ENCODE data around the gene PLP2.
"Not testable (repeated sequence)": the region's sequence is repeated elsewhere in the genome, so short reads cannot be mapped to it uniquely, and the experiment has no call there.

PLP2 gene

DNA sequence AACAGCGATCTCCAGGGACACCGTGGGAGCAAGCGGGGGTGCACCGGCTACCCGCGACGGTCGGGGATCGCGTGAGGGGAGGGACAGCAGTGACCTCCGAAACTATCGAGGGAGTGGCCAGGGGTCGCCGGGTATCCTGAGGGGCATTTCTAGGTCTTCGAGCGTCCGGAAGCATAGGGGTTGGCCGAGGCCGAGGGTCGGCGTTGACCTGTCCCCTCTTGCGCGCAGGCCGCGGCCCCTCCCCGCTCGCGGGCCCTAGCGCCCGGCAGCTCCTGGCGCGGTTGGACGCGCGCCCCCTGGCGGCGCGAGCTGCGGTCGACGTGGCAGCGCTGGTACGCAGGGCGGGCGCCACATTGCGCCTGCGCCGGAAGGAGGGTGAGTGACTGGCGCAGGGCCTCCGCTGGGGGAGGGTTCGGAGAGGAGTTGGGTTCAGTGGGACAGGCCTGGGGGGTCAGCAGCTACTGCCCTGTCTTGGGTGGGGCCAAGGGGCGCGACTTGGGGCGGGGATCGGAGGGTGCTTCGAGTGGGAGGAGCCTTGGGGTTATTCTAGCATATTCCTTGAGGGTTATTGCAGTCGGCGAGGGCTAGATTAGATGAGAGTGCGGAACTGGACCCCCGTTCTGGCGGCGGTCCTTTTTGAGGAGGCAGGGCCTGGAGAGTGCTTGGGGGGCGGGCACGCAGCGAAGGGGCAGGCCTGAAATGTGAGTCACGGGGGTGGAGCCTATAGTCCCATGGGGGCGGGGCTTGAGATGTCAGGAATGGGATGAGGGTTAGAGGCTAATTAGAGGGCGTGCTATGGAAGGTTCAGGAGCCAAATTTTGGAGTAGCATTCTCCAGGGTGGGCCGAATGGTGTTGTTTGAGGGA lies 7.9 kb upstream of the PLP2 start:
- DNase-seq (ENCODE audit: low read depth in 1 of 2, low spot score in 1 of 2): peak; percentile 67 to 71

DNA sequence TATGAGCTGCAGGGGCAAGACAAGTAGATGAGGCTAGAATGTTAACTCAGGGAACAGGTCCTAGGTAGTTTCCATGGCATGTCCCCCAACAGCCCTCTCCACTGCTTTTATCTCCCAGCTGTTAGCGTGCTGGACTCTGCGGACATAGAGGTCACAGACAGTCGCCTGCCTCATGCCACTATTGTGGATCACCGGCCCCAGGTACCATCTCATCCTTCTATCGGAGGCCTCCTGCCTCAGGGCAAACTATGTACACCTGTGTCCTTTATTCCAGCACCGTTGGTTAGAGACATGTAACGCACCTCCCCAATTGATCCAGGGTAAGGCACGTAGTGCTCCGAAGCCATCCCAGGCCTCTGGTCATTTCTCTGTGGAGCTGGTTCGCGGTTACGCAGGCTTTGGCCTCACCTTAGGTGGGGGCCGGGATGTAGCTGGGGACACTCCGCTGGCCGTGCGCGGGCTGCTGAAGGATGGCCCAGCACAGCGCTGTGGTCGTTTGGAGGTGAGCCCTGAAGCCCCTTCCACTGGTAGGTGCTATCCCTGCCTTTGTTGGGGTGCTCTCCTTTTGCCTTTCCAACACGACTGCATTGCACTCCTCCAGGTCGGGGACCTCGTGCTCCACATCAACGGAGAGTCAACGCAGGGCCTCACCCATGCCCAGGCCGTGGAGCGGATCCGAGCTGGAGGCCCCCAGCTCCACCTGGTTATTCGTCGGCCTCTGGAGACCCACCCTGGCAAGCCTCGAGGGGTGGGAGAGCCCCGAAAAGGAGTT lies 6.9 kb upstream of the PLP2 start:
- no peak for DNase-seq (ENCODE audit: low read depth in 1 of 2, low spot score in 1 of 2)

DNA sequence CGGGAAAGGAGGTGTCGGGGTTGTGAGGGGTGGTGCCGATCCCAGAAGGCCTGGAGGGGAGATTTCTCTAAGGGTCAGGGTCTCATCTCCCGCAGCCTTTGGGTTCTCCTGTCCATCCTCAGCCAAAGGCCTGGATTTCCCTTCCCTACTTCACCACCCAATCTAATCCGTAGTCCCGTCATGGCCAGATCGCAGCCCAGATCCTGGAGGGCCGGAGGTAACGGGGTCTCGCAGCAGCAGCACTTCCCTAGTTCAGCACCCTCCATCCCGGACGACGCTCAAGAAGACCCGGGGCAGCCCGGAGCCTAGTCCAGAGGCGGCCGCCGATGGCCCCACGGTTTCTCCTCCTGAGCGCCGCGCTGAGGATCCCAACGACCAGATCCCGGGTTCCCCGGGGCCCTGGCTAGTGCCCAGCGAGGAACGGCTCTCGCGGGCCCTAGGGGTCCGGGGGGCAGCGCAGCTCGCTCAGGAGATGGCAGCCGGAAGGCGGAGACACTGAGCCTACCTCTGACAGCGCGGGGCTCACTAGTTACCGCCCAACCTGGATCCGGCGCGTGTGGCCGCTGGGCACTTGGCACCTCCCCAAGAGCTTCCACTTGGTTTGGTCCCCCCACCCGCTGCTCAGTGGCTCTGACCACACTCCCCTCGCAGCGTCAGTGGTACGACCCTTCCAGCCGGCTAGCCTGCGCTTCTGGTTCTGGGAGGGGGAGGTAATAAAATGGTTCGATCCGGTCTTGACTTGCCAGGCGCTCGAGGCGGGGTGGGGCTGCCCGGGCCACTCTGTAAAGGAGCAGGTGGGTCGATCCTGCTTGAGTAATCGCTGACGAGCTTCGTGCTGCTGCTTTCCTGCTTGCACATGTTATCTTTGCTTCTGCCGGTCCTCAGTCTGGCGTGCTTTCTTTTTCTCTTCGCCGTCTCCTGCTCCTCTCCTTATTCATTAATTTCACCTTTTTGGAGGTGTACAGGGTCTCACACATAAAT lies 5.5 kb upstream of the PLP2 start:
- peak; percentile 37 to 47 for DNase-seq (ENCODE audit: low read depth in 1 of 2, low spot score in 1 of 2)

DNA sequence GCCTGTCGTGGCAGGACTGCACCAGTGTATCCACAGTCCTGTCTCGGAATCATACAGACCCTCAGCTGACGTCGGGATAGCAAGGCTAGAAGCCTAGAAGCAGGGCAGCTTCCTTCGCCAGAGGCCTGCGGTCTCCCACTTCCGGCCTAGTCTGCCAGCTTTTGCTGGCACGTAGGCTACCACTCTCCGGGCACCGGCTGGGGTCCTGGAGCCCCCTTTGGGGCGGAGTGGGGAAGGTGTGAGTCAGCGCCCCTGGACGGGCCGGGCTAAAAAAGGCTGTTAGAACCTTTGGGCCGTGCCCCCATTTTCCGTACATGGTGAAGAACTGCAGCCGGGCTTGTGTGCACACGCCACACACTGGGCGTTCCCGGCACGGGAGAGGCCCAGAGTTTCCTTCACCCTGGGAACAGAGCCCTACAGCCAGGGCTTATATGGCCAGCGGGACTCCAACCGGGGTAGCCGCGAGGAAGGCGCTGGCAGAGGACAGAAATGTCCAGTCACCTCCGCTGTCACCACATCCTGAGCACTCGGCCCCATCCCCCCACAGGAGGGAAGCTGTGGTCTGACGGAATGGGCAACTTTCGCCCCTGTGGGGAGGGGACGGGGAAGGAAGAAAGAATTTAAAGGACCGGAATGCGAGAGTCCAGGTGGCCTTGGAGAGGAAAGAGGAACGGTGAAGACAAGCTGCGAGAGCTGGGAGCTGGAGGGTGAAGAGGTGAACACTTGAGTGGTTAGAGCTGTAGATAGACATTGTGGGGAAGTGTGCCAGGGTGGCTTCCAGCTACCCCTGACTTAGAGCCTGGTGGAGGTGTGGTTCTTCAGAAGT lies 4.6 kb upstream of the PLP2 start:
- DNase-seq (ENCODE audit: low read depth in 1 of 2, low spot score in 1 of 2): peak in 1 of 2 donors; percentile 41

DNA sequence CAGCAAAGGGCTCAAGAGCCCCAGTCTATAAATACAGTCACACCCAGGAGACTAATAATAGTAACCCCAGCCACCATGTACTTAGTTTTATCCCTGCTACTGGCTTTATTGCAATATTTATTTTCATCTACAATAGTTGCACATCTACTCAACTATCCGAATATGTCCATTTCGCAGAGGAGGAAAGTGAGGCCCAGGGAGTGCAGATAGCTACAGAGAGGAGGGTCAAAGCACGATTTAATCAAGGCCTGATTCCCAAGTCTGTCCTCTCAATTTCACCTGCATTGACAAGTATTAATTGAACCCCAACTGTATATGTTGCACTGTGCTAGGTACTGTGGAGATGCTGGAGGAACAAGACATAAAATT lies 4.0 kb upstream of the PLP2 start:
- DNase-seq (ENCODE audit: low read depth in 1 of 2, low spot score in 1 of 2): no peak

DNA sequence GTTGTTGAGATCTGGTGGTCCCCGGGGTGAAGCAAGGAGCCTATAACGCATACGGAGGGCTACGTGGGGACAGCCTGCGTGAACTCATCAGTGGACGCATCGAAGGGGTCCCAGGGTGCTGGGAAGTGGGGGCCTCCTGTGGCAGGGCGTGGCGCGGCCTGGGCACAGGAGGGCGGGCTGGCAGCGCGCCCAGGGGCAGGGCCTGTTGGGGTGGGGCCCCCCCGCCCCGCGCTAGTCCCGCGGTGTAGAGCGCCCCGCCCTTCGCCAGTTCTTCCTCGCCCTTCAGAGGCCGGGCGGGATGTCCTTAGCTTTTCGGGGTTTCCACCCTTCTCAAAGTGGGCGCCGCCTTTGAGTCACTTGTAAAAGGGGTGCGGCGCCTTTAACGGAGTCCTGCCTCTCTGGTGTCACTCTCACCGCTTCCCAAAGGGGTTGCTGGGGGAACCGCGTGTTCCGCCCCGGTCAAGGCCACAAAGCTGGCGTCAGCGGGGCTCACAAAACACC lies 632 bp downstream of the PLP2 start:
- peak; percentile 43 to 52 for DNase-seq (ENCODE audit: low read depth in 1 of 2, low spot score in 1 of 2)

DNA sequence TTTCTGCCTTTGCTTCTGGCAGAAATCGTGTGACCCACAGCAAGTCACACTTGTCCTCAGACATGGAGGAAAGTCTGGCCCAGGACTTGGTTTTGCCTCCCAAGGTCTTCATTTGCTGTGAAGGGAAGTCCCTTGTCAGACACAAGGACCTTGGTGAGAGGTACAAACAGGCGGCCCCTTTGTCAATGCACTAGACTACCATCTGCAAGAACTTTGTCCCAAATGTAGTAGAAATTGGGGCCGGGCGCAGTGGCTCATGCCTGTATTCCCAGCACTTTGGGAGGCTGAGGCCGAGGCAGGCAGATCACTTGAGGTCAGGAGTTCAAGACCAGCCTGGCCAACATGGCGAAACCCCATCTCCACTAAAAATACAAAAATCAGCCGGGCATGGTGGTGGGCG lies 1.8 kb downstream of the PLP2 start:
- not testable (repeated sequence) for DNase-seq (ENCODE audit: low read depth in 1 of 2, low spot score in 1 of 2)

DNA sequence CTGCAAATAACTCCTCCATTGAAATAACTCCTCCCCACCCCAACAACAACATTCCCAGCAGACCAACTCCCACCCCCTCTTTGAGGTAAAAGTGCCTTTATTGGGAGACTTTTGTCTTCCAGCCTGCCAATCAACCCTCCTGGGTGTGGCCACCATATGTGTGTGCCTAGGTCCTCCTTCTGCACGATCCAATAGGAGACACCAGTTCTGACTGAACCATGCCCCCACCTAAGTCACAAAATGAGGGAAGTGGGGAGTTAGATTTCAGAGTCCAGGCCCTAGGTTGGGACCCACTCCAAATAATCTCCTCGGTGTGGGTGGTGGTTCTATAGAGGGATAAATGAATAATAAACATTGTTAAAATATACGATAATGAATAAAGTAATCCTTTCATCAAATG lies 3.0 kb downstream of the PLP2 start:
- DNase-seq (ENCODE audit: low read depth in 1 of 2, low spot score in 1 of 2): no peak

DNA sequence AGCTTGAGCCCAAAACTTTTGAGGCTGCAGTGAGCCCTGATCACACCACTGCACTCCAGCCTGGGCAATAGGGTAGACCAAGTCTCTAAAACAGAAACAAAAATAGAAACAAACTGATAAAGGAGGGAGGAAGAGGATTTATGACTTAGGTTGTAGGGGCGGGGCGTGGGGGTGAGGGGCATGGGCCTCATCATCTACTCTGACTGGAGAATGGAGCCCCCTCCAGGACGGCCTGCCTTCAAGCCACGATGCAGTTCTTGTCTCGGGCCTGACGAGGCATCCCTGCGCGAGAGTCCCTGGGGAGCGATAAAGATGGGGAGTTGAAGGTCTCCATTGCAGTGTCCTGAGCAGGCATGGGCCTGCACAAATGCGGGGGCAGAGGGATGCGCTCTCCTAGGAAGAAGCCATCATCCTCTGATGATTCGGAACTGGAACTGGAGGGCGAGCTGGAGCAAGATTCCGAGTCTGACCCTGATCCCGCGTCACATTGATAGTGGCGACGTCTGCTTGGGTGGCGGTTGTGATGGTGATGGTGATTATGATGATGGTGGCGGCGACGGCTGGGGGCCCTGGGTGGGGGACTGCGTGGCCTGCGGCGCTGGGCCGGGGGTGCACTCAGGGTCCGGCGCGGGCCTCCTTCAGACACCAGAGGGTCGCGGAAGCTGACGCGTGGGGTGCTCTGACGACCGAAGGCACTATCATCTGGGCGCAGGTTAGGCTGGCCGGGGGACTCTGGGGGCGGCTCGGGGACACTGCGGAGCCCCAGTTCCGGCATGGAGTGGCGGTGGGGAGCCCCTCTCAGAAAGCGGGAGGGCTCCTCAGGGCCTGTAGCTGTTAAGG lies 4.0 kb downstream of the PLP2 start:
- no peak for DNase-seq (ENCODE audit: low read depth in 1 of 2, low spot score in 1 of 2)

DNA sequence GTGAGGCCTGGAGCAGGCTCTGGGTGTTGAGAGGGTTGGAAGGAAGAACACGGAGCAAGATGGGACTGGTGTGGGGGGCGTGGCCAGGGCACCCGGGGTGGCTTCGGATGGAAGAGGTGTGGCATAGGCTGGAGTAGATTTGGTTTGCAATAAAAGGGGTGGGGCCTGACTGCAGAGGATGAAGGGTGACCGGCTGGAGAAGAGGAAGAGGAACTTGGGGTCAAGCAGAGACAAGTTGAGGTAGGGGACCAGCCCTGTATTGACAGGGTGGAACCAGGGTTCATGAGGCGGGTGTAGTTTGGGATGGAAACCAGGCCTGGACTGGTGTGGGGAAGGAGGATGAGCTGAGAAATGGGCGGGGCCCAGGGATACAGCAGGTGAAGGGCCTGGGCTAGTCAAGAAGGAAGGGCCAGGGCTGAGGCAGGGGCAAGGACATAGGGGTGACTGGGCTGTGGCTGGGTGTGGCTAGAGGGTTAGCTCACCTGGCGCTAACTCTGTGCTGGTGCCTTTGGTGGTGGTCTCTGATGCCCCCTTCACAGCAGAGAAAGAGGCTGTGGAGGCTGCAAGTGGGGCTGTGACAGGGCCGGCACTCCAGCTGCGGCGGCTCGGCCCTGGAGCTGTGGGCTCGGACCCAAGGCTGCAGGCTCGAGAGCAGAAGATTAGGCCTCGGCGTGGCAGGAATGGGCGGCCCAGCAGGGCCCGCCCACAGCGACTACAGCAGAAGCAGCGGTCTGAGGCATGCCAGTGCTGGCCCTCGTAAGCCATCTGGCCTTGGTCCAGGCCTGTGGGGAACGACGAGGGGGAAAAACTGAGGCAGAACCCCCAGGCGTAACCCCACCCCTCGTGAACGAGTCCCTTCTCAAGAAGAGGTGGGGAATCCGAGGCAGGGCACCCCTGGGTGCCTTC lies 5.0 kb downstream of the PLP2 start:
- DNase-seq (ENCODE audit: low read depth in 1 of 2, low spot score in 1 of 2): no peak

DNA sequence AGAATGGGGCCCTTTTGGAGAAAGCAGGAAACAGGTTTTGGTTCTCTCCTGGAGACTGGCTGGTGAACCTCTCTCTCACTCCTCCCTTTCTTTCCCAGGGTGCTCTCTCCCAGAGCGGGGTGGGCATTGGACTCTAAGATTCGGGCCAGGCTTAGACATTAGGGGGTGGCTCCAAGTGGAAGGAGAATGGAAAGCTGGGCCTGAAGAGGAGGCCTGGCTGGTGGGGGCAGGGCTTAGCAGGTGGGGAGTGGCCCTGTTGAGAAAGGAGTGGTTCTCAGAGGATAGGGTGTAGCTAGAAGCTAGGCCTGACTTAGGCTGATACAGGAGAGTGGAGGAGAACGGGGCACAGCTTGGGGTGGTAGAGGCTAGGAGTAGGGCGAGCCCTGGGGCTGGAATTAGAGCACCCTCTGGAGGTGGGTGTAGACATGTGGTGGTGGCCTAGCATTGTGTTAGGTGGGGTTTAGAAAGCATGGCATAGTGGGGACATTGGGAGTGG lies 5.7 kb downstream of the PLP2 start:
- no peak for DNase-seq (ENCODE audit: low read depth in 1 of 2, low spot score in 1 of 2)

DNA sequence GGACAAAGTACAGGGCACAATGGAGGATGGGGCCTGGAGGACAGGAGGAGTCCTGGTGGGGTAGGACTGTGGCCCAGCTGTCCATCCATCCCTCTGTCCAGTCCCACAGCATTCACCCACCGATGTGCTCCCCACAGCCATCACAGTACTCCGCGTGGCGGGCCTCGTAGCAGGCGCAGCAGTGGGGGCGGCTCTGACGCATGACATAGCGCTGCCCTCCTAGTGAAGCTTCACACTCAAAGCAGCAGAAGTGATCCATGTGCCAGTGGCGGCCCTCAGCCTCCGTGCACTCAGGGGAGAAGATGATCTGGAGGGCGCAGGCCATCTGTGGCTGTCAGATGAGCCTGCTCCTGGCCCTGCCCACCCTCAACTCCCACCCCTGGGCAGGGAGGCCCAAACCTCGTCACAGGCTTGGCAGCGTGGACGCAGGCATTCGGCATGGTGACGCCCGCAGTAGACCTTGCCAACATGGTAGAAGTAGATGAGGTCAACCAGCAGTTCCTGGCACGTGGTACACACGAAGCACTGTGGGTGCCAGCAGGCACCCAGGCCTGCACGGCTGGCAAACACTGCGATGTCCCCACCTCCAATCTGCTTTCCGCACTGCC lies 6.3 kb downstream of the PLP2 start:
- DNase-seq (ENCODE audit: low read depth in 1 of 2, low spot score in 1 of 2): no peak

DNA sequence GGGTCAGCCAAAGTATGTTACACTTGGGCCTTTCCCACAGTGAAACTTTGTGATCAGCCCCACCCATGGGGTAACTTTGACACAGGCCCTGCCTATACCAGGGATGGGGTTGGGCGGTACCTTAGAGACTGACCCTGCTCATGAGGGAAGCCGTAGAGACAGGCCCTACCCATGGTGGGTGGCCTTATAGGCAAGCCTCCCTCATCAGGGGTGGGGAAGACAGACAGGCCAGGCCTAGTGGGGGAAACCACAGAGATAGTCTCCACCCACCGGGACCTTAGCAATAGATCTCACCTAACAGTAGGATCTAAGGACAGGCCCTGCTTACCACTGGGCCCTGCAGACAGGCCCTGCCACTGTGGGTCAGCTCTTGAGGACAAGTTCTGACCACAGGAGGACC lies 6.8 kb downstream of the PLP2 start:
- no peak for DNase-seq (ENCODE audit: low read depth in 1 of 2, low spot score in 1 of 2)

DNA sequence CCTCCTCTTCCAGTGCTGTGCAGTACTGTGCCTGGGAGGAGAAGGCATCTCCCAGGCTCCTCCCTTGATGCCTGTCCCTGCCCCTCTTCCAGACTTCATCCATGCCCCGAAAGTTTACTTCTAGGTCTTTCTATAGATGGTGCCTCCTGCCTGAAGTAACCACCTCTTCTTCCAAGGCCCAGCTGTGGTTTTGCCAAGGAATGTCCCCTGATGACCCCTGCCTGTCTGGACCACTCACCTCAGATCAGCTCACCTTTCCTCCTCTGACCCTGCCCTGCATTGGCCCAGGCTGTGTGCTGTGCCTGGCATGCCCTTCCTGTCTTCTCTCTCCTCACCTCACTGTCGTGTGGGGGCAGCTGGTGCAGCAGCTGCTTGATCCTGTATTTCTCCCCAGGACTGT lies 7.7 kb downstream of the PLP2 start:
- no peak for DNase-seq (ENCODE audit: low read depth in 1 of 2, low spot score in 1 of 2)

DNA sequence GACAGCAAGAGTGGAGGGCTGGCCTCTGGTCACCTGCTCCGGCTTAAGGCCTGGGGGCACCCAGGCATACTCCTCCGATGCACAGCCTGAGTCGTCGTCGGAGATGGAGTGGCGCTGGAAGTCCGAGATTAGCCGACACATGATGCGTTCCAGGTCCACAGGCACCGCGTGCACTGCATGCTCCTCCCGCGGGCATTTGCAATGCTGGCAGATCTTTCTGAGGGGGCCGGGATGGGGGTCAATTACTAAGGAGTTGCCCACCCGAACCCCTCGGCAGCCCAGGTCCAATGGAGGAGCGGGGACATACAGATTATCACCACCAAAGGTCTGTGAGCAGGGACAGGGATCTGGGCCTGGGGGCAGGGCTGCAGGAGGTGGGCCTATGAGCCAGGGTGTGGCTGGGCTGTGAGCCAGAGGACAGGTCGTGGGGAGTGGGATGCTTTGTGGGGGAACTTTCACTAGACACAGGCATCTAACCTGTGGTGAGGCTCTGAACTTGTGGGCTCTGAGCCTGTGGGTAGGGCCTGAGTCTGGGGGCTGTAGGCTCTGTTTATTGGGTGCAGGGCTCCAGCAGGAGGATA lies 12.1 kb downstream of the PLP2 start:
- no peak for DNase-seq (ENCODE audit: low read depth in 1 of 2, low spot score in 1 of 2)

DNA sequence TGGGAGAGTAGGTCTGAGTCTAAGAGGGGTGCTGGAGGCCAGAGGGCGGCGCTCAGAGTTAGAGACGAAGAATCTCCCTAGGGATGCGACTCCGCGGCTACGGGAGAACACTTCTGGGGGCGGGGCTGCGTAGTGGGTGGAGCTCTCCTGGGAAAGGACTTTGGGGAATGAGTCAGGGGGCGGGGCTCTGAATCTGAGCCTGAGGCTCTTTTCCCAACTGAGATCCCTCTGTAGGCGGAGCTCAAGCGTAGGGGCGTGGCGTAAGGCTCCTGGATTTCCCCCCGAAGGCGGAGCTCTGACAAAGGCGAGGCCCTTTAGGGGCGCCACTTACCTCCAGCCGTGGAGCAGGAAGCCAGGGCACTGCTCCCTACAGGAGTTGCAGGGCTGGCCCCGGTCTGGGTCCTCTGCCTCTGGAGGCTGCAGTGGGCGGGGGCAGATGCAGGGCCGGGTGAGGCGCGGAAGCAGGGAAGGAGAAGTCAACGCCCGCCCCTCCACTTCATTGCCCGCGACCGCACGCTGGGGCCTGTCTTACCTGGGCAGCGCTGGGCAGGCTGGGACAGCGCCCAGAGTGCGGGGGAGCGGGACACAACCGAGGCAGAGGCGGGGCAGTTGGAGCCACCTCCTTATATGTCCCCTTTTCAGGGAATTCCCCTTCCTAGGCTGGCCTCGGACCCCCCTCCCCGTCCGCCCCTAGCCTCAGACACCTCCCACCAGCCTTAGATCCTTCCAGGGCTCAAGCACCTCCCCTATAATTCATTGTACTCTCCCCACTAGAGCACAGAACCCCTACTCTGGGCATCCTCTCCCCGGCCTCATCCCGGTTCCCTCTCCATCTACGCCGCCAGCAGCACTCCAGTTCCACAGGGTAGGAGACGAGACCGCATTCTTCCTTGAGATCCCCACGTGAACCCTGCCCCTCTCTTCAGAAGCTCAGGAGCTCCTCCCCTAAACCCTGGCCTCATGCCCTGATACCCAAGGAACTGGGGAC lies 12.9 kb downstream of the PLP2 start:
- no peak for DNase-seq (ENCODE audit: low read depth in 1 of 2, low spot score in 1 of 2)
